ENCODE data around the gene NES. TPM values are rescaled to one million over a fixed set of nuclear protein-coding genes. Genes with fewer than 3 reads are reported as not detected.
A peak's percentile ranks its signal among the peaks of the same experiment; 100 is the strongest.

Gene NES
- total RNA-seq, 2 donors from 2014 or later = 65.8 to 103 TPM

DNA sequence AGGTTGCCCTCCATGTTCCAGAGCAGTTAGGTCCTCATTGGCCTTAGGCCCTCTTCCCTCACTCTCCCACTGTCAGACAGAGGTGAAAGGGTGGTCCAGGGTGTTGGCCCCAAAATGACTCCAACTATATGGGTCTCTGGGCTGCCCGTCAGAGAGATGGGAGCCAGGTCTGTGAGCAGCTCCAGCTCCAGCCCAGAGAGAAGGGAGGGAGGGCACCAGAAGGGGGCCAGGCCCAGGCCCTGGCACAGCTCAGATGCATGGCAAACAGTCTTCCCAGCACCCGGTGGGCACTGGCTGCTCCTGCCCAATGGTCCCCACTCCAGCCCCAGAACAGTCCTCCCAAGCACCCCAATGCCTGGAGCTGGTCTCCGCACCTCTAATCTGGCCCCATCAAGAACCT lies 33.1 kb downstream of the NES start:
- Mint-ChIP-seq H3K4me3 (no peak overlapping the region), H3K27me3 (ENCODE audit: insufficient read depth) (peaks cover 99% of the 10 kb centered on the region)
- H3K27me3 ChIP-seq (ENCODE audit: control insufficient read depth, insufficient read depth, low read length, poor library complexity, severe bottlenecking) = peaks cover 97% of the 10 kb centered on the region

GRCh38 chr1:156643778-156644092 lies 33.5 kb downstream of the NES start:
- Histone ChIP-seq H3K9ac (ENCODE audit: extremely low read depth, low read length, poor library complexity, severe bottlenecking) (no peak overlapping the region), H3K9me3 (ENCODE audit: control insufficient read depth, low read length) (no peaks in the 10 kb centered on the region), H3K36me3 (ENCODE audit: control insufficient read depth, insufficient read depth, low read length) (no peaks in the 10 kb centered on the region), H3K4me1 (ENCODE audit: control insufficient read depth, insufficient read depth, low read length) (no peaks in the 10 kb centered on the region), H3K4me3 (ENCODE audit: low read length) (no peak overlapping the region), H3K27me3 (ENCODE audit: control insufficient read depth, insufficient read depth, low read length, poor library complexity, severe bottlenecking) (peaks cover 99% of the 10 kb centered on the region), H3K27ac (ENCODE audit: low read depth, low read length) (no peak overlapping the region)
- TF ChIP-seq CTCF (conservative IDR thresholded peaks at IDR 0.05) = no peak
- Mint-ChIP-seq H3K9me3 (no peaks in the 10 kb centered on the region), H3K36me3 (ENCODE audit: low read depth) (no peaks in the 10 kb centered on the region), H3K4me3 (no peak overlapping the region), H3K4me1 (peaks cover 8% of the 10 kb centered on the region), H3K27me3 (ENCODE audit: insufficient read depth) (peaks cover 99% of the 10 kb centered on the region), H3K27ac (no peak overlapping the region)
- no peak for DNase-seq
- WGBS, 2 experiments (ENCODE audit: insufficient coverage in 1 of 2, insufficient read length in 1 of 2) = 84 to 88% methylated on average over 3 to 7 of the region's 7 CpGs

More for the DNA sequence above, 33.1 kb downstream of the NES start:
- Histone ChIP-seq H3K9ac (ENCODE audit: extremely low read depth, low read length, poor library complexity, severe bottlenecking) (no peak overlapping the region), H3K36me3 (ENCODE audit: control insufficient read depth, insufficient read depth, low read length) (no peaks in the 10 kb centered on the region), H3K27ac (ENCODE audit: low read depth, low read length) (no peak overlapping the region), H3K4me3 (ENCODE audit: low read length) (no peak overlapping the region), H3K4me1 (ENCODE audit: control insufficient read depth, insufficient read depth, low read length) (no peaks in the 10 kb centered on the region), H3K9me3 (ENCODE audit: control insufficient read depth, low read length) (no peaks in the 10 kb centered on the region)
- 87 to 100% methylated on average over 1 to 3 of the region's 3 CpGs for WGBS, 2 experiments (ENCODE audit: insufficient coverage in 1 of 2, insufficient read length in 1 of 2)
- H3K9me3 Mint-ChIP-seq = no peaks in the 10 kb centered on the region
- no peaks in the 10 kb centered on the region for H3K36me3 Mint-ChIP-seq (ENCODE audit: low read depth)
- peaks cover 12% of the 10 kb centered on the region for H3K4me1 Mint-ChIP-seq
- TF ChIP-seq CTCF (conservative IDR thresholded peaks at IDR 0.05) = no peak
- no peak for DNase-seq
- no peak overlapping the region for H3K27ac Mint-ChIP-seq

- H3K27me3 ChIP-seq (ENCODE audit: control insufficient read depth, insufficient read depth, low read length, poor library complexity, severe bottlenecking) = peaks cover 99% of the 10 kb centered on the region
- peaks cover 6% of the 10 kb centered on the region for H3K4me1 Mint-ChIP-seq
- no peaks in the 10 kb centered on the region for H3K4me1 ChIP-seq (ENCODE audit: control insufficient read depth, insufficient read depth, low read length)
- TF ChIP-seq CTCF (conservative IDR thresholded peaks at IDR 0.05) = no peak
- no peak overlapping the region for H3K27ac ChIP-seq (ENCODE audit: low read depth, low read length)
- 39 to 65% methylated on average over 2 to 3 of the region's 7 CpGs for WGBS, 2 experiments (ENCODE audit: insufficient coverage in 1 of 2, insufficient read length in 1 of 2)
- H3K9me3 ChIP-seq (ENCODE audit: control insufficient read depth, low read length) = no peaks in the 10 kb centered on the region
- no peaks in the 10 kb centered on the region for H3K36me3 ChIP-seq (ENCODE audit: control insufficient read depth, insufficient read depth, low read length)
- peak overlapping the region; percentile 55 for H3K4me3 Mint-ChIP-seq
- H3K27me3 Mint-ChIP-seq (ENCODE audit: insufficient read depth) = peaks cover 99% of the 10 kb centered on the region
- no peak overlapping the region for H3K4me3 ChIP-seq (ENCODE audit: low read length)
- no peaks in the 10 kb centered on the region for H3K9me3 Mint-ChIP-seq
- no peak overlapping the region for H3K9ac ChIP-seq (ENCODE audit: extremely low read depth, low read length, poor library complexity, severe bottlenecking)
- DNase-seq = no peak
- no peaks in the 10 kb centered on the region for H3K36me3 Mint-ChIP-seq (ENCODE audit: low read depth)
- H3K27ac Mint-ChIP-seq = no peak overlapping the region
Observed at GRCh38 chr1:156643049-156643777, 34.0 kb downstream of the NES start.

Data from endodermal cell (in vitro differentiated cells).